K562 (cell line): ENCODE measurements around the gene APBB2.

Source experiments
- CC2D1A ChIP-seq: fragments of 450-650 bp; IDR thresholded peaks from 2 replicates; pipeline ENCODE4 v1.6.1; 2017; ENCODE audit warnings: mild to moderate bottlenecking
- CHD2 ChIP-seq: IDR thresholded peaks from 2 replicates; pipeline ENCODE4 v1.6.1; 2011; ENCODE audit warnings: low read depth, low read length
- CTCF ChIP-seq, 3 experiments: IDR thresholded peaks in 2 of 3; conservative IDR thresholded peaks in 1 of 3; 2 replicates each; pipeline ENCODE4 v1.5.1; 2011 to 2012; ENCODE audit warnings: low read length in 3 of 3, mild to moderate bottlenecking in 3 of 3, control low read depth in 2 of 3, improper control_type of control experiment in 1 of 3, inconsistent platforms in 1 of 3, low read depth in 1 of 3, mixed read lengths in 1 of 3, moderate library complexity in 1 of 3; ENCODE audit not compliant: insufficient read depth in 2 of 3
- DPF2 ChIP-seq: fragments of 450-650 bp; IDR thresholded peaks from 2 replicates; pipeline ENCODE4 v1.6.1; 2016
- JUN ChIP-seq, 2 experiments: sonication (generic) in 1 of 2; formaldehyde crosslinking in 1 of 2; IDR thresholded peaks; 2 replicates each; pipeline versions ENCODE4 v1.6.1 to v1.8.0; 2012 to 2022; ENCODE audit warnings: borderline replicate concordance in 2 of 2, mild to moderate bottlenecking in 2 of 2, improper control_type of control experiment in 1 of 2, low read depth in 1 of 2, low read length in 1 of 2, missing genetic modification reagents in 1 of 2
- MXD1 ChIP-seq: fragments of 250-450 bp; sonication (Bioruptor Pico); IDR thresholded peaks from 2 replicates; pipeline ENCODE4 v1.8.0; 2021; ENCODE audit warnings: borderline replicate concordance, mild to moderate bottlenecking, moderate library complexity; ENCODE audit not compliant: poor library complexity, severe bottlenecking
- MYC ChIP-seq, 2 experiments: fragments of 250-450 bp in 1 of 2; sonication (Bioruptor Pico) in 1 of 2; IDR thresholded peaks; 2 replicates each; pipeline versions ENCODE4 v1.5.1 to v1.6.1; 2012 to 2021; ENCODE audit warnings: low read depth in 2 of 2, borderline replicate concordance in 1 of 2, improper control_type of control experiment in 1 of 2, low read length in 1 of 2, mild to moderate bottlenecking in 1 of 2, moderate library complexity in 1 of 2
- POLR2A ChIP-seq: fragments of 450-650 bp; conservative IDR thresholded peaks from 2 replicates; pipeline ENCODE4 v1.6.1; 2016
- POLR2AphosphoS5 ChIP-seq: IDR thresholded peaks from 2 replicates; pipeline ENCODE4 v1.6.1; 2011; ENCODE audit warnings: mild to moderate bottlenecking, low read depth, low read length, moderate library complexity; ENCODE audit not compliant: control insufficient read depth, insufficient read depth
- SMARCE1 ChIP-seq: fragments of 450-650 bp; IDR thresholded peaks from 2 replicates; pipeline ENCODE4 v1.7.1; 2016; ENCODE audit warnings: mild to moderate bottlenecking
- SRSF9 ChIP-seq: fragments of 200-400 bp; formaldehyde crosslinking; IDR thresholded peaks from 2 replicates; pipeline ENCODE4 v1.6.1; 2017; ENCODE audit warnings: low read depth, low read length, borderline replicate concordance
- ZNF3 ChIP-seq: fragments of 250-450 bp; sonication (Bioruptor Pico); IDR thresholded peaks from 2 replicates; pipeline ENCODE4 v1.5.0; 2021; ENCODE audit warnings: mild to moderate bottlenecking, moderate library complexity
- ZNF431 ChIP-seq: sonication (generic); formaldehyde crosslinking; IDR thresholded peaks from 2 replicates; pipeline ENCODE4 v1.8.0; 2022; ENCODE audit warnings: mild to moderate bottlenecking, missing genetic modification reagents

- no peak for TF ChIP-seq CC2D1A
- TF ChIP-seq SMARCE1 = no peak
- no peak for TF ChIP-seq MYC (IDR thresholded peaks at IDR 0.05; ENCODE audit: low read depth, low read length)
- no peak for TF ChIP-seq MYC (CRISPR knock-in tag; IDR thresholded peaks at IDR 0.05; ENCODE audit: borderline replicate concordance, low read depth)
- no peak for TF ChIP-seq CHD2
- TF ChIP-seq MXD1 (CRISPR knock-in tag) = no peak
- TF ChIP-seq SRSF9 = no peak
- TF ChIP-seq ZNF431 (CRISPR knock-in tag) = no peak
- no peak for TF ChIP-seq CTCF (IDR thresholded peaks at IDR 0.05 in 2 of 3, conservative IDR thresholded peaks at IDR 0.05 in 1 of 3; ENCODE audit: insufficient read depth in 2 of 3, low read depth in 1 of 3, low read length in 3 of 3)
- TF ChIP-seq ZNF3 (CRISPR knock-in tag) = no peak
- no peak for TF ChIP-seq DPF2
- no peak for TF ChIP-seq JUN (IDR thresholded peaks at IDR 0.05; ENCODE audit: borderline replicate concordance, low read depth, low read length)
- no peak for TF ChIP-seq JUN (CRISPR knock-in tag; IDR thresholded peaks at IDR 0.05; ENCODE audit: borderline replicate concordance)
- TF ChIP-seq POLR2AphosphoS5 = no peak
- no peak for TF ChIP-seq POLR2A
Observed at GRCh38 chr4:41150401-41150800, 63.9 kb downstream of the APBB2 start.
